AG04450 (cell line): ENCODE measurements around the gene NREP. TPM values are rescaled to one million over a fixed set of nuclear protein-coding genes. Genes with fewer than 3 reads are reported as not detected.

Experiments
- CTCF ChIA-PET: fragments of 300-600, 350-600 bp; formaldehyde crosslinking; extraction: SDS; loops from one replicate; lab custom pipeline; 2022; ENCODE audit warnings: antibody characterized with exemption, inconsistent platforms; lab: Charles Lee
- POLR2A ChIA-PET: fragments of 350-600 bp; formaldehyde crosslinking; extraction: SDS; loops from one replicate; lab custom pipeline; 2021; ENCODE audit warnings: antibody characterized with exemption, inconsistent platforms; lab: Yijun Ruan, JAX
- DNase-seq: peaks from one replicate; pipeline ENCODE4 v3.0.0-alpha.2; 2011; ENCODE audit warnings: low read depth, low spot score
- H3K27ac ChIP-seq: one replicate; pipeline ENCODE4 v1.5.1; 2012; ENCODE audit warnings: low read depth, low read length, control low read depth
- H3K27me3 ChIP-seq: one replicate; pipeline ENCODE4 v1.6.0; 2012; ENCODE audit warnings: low read length; ENCODE audit not compliant: control insufficient read depth, insufficient read depth
- H3K4me3 ChIP-seq: 2 replicates; pipeline ENCODE4 v1.5.1; 2011; ENCODE audit warnings: mild to moderate bottlenecking, low read depth, low read length, control low read depth
- H3K9me3 ChIP-seq: 2 replicates; pipeline ENCODE4 v1.5.1; 2012; ENCODE audit warnings: low read length; ENCODE audit not compliant: control insufficient read depth, insufficient read depth
- CTCF ChIP-seq: IDR thresholded peaks from 2 replicates; pipeline ENCODE4 v1.5.1; 2011; ENCODE audit warnings: low read depth, low read length, control low read depth, inconsistent platforms
- polyA plus RNA-seq: library from polyadenylated mRNA; depleted of rRNA; stranded (reverse); fragments of >200 nt; gene quantifications from 2 replicates; pipeline ENCODE4 v1.2.3, GENCODE V29; 2011

Gene NREP
- polyA plus RNA-seq, 1 experiment = 329 TPM

GRCh38 chr5:111757355-111758283, 625 bp upstream of the NREP start:
- H3K27me3 ChIP-seq = no peaks in the 10 kb centered on the region
- CTCF ChIA-PET = interaction anchor here (0.6 to 2.3 kb wide), 10 partner anchors 10 to 389 kb away, joined by 3 to 12 read pairs (median 3); no protein-coding TSS in a partner anchor
- POLR2A ChIA-PET = interaction anchor here (0.6 to 2.5 kb wide), 17 partner anchors 8 to 403 kb away, joined by 3 to 26 read pairs (median 5); no protein-coding TSS in a partner anchor
- DNase-seq = peak; percentile 89
- peak overlapping the region; percentile 87 for H3K4me3 ChIP-seq
- peak overlapping the region; percentile 96 for H3K27ac ChIP-seq
- peak; percentile 65 for TF ChIP-seq CTCF
- H3K9me3 ChIP-seq = no peaks in the 10 kb centered on the region

- no peak for DNase-seq
- POLR2A ChIA-PET = interaction anchor here (1.3 to 2.0 kb wide), 2 partner anchors 242 to 390 kb away, joined by 4 to 5 read pairs; no protein-coding TSS in a partner anchor
- TF ChIP-seq CTCF = no peak
- H3K9me3 ChIP-seq = no peaks in the 10 kb centered on the region
- no peaks in the 10 kb centered on the region for H3K27me3 ChIP-seq
- peak overlapping the region; percentile 25 for H3K27ac ChIP-seq
- H3K4me3 ChIP-seq = peak overlapping the region; percentile 87
- CTCF ChIA-PET = no interaction called here
Observed at GRCh38 chr5:111755942-111756381, 1.0 kb downstream of the NREP start.

GRCh38 chr5:111755345-111755941, 1.6 kb downstream of the NREP start:
- POLR2A ChIA-PET = interaction anchor here (1.3 to 2.0 kb wide), 2 partner anchors 242 to 391 kb away, joined by 4 to 5 read pairs; no protein-coding TSS in a partner anchor
- TF ChIP-seq CTCF = no peak
- CTCF ChIA-PET = interaction anchor here (1.8 kb wide), 1 partner anchor 205 kb away, joined by 13 read pairs; no protein-coding TSS in a partner anchor
- Histone ChIP-seq H3K27ac (peak overlapping the region; percentile 25), H3K4me3 (peak overlapping the region; percentile 87), H3K9me3 (no peaks in the 10 kb centered on the region), H3K27me3 (no peaks in the 10 kb centered on the region)
- no peak for DNase-seq

- ChIA-PET POLR2A (interaction anchor here (0.8 to 2.0 kb wide), 2 partner anchors 244 to 392 kb away, joined by 4 to 5 read pairs; no protein-coding TSS in a partner anchor), CTCF (interaction anchor here (0.6 to 1.8 kb wide), 5 partner anchors 164 to 421 kb away, joined by 3 to 13 read pairs (median 4); no protein-coding TSS in a partner anchor)
- no peaks in the 10 kb centered on the region for H3K27me3 ChIP-seq
- DNase-seq = no peak
- H3K9me3 ChIP-seq = no peaks in the 10 kb centered on the region
- TF ChIP-seq CTCF = no peak
- no peak overlapping the region for H3K27ac ChIP-seq
- H3K4me3 ChIP-seq = peak overlapping the region; percentile 87
Observed at GRCh38 chr5:111753884-111754589, 3.0 kb downstream of the NREP start.
